GM06990 (cell line): ENCODE data around the gene GNAI2.

ENCODE experiments used
- DNase-seq: peaks from one replicate; pipeline ENCODE4 v3.0.0-alpha.2; 2011; ENCODE audit not compliant: insufficient read length; ENCODE audit errors: extremely low read depth
- H3K27me3 ChIP-seq: replicated peaks from 2 replicates; pipeline ENCODE4 v1.6.0; 2011; ENCODE audit warnings: low read length; ENCODE audit not compliant: control insufficient read depth, insufficient read depth
- H3K36me3 ChIP-seq: 2 replicates; pipeline ENCODE4 v1.5.1; 2011; ENCODE audit warnings: low read length; ENCODE audit not compliant: control insufficient read depth, insufficient read depth
- H3K4me3 ChIP-seq: replicated peaks from 2 replicates; pipeline ENCODE4 v1.5.1; 2011; ENCODE audit warnings: low read depth, mild to moderate bottlenecking, control low read depth, low read length
- TF ChIP-seq, protein P1 (sequence below): IDR thresholded peaks from 2 replicates; pipeline ENCODE4 v1.5.1; 2011; ENCODE audit warnings: low read length, control low read depth, mild to moderate bottlenecking, inconsistent platforms; ENCODE audit not compliant: insufficient read depth, poor library complexity, severe bottlenecking

Gene GNAI2

GRCh38 chr3:50203113-50203808, 32.7 kb upstream of the GNAI2 start:
- DNase-seq, result no peak
- peaks cover 3% of the 10 kb centered on the region for H3K27me3 ChIP-seq
- TF ChIP-seq, protein P1, sequence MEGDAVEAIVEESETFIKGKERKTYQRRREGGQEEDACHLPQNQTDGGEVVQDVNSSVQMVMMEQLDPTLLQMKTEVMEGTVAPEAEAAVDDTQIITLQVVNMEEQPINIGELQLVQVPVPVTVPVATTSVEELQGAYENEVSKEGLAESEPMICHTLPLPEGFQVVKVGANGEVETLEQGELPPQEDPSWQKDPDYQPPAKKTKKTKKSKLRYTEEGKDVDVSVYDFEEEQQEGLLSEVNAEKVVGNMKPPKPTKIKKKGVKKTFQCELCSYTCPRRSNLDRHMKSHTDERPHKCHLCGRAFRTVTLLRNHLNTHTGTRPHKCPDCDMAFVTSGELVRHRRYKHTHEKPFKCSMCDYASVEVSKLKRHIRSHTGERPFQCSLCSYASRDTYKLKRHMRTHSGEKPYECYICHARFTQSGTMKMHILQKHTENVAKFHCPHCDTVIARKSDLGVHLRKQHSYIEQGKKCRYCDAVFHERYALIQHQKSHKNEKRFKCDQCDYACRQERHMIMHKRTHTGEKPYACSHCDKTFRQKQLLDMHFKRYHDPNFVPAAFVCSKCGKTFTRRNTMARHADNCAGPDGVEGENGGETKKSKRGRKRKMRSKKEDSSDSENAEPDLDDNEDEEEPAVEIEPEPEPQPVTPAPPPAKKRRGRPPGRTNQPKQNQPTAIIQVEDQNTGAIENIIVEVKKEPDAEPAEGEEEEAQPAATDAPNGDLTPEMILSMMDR, result no peak
- no peak overlapping the region for H3K4me3 ChIP-seq
- no peaks in the 10 kb centered on the region for H3K36me3 ChIP-seq

DNA sequence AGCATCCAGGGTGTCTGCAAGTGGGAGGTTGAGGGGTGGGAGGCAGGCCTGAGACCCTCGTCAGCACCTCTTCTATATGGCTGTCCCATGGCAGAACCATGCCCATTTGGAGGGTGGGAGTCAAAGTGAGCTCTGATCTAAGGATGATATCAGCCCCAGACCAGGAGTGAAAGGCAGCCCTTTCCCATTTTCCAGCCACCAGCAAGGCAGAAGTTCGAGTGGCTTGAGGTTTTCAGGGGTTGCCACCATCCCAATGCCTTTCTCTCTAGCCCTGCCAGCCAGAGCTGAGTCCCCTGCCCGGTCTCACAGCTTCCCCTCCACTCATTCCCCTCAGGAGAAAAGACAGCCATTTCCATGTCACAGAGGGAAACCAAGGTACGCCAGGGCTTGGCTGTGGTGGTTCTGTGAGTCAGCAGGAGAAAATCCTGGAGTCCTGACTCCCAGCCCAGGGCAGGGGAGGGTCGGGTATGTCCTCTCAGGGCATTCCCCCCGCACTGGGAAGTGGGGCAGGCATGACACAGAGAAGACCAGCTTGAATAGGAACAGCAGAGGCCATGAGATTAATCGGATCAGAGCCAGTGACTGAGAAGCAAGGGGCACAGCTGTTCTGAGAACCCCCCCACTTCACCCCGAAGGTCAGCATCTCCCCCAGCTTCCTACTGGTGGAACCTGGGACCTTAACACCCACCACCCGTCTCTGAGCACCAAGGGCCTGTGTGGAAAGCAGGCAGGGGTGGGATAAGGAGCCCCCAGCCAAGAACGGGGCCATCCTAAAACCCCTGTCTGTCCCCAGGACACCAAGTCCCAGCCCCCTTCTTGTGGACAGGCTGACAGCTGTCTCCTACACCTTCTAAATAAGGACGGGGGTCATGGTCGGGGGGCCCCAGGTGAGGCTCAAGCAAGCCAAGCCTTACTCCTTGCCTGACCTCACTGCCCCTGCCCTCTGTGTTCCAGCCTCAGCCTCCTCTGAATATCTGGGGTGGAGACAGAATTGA, 31.9 kb upstream of the GNAI2 start:
- H3K4me3 ChIP-seq, result no peak overlapping the region
- TF ChIP-seq, protein P1, result no peak
- no peaks in the 10 kb centered on the region for H3K36me3 ChIP-seq
- peaks cover 3% of the 10 kb centered on the region for H3K27me3 ChIP-seq
- no peak for DNase-seq

GRCh38 chr3:50204804-50205412, 31.1 kb upstream of the GNAI2 start, which contains the start of gene SLC38A3:
SLC38A3 (plus strand) TSS chr3:50205271; CDS start chr3:50214200, 8,929 bp downstream.
- H3K27me3 ChIP-seq, result peaks cover 3% of the 10 kb centered on the region
- no peak for DNase-seq
- no peak within 1 kb of the TSS for H3K4me3 ChIP-seq
- no peaks in the 10 kb centered on the region for H3K36me3 ChIP-seq
- TF ChIP-seq, protein P1, result no peak

GRCh38 chr3:50205413-50206276, 30.4 kb upstream of the GNAI2 start:
- H3K4me3 ChIP-seq, result no peak overlapping the region
- DNase-seq, result no peak
- H3K27me3 ChIP-seq, result peaks cover 3% of the 10 kb centered on the region
- H3K36me3 ChIP-seq, result no peaks in the 10 kb centered on the region
- TF ChIP-seq, protein P1, result no peak
